HepG2 (cell line): ENCODE results near the gene MYADML2. TPM values are rescaled to one million over a fixed set of nuclear protein-coding genes. Genes with fewer than 3 reads are reported as not detected.

Source experiments
- GZF1 ChIP-seq: sonication (generic); formaldehyde crosslinking; IDR thresholded peaks from 2 replicates; pipeline ENCODE4 v1.5.1; 2020; ENCODE audit warnings: mild to moderate bottlenecking, missing genetic modification reagents
- NFIC ChIP-seq: IDR thresholded peaks from 2 replicates; pipeline ENCODE4 v1.6.1; 2012; ENCODE audit warnings: mild to moderate bottlenecking, low read length, inconsistent platforms
- REL ChIP-seq: sonication (generic); formaldehyde crosslinking; conservative IDR thresholded peaks from 2 replicates; pipeline ENCODE4 v1.8.0; 2022; ENCODE audit warnings: mild to moderate bottlenecking, missing genetic modification reagents, moderate library complexity
- RFXAP ChIP-seq: sonication (generic); formaldehyde crosslinking; IDR thresholded peaks from 2 replicates; pipeline ENCODE4 v1.4.0; 2020; ENCODE audit warnings: missing genetic modification reagents, borderline replicate concordance
- SMARCE1 ChIP-seq: fragments of 450-650 bp; IDR thresholded peaks from 2 replicates; pipeline ENCODE4 v1.6.1; 2017; ENCODE audit warnings: borderline replicate concordance
- ZC3H13 ChIP-seq: sonication (generic); formaldehyde crosslinking; IDR thresholded peaks from 2 replicates; pipeline ENCODE4 v1.8.1; 2023; ENCODE audit warnings: mild to moderate bottlenecking, missing genetic modification reagents, moderate library complexity
- ZC3H4 ChIP-seq: sonication (generic); formaldehyde crosslinking; IDR thresholded peaks from 2 replicates; pipeline ENCODE4 v1.4.0; 2020; ENCODE audit warnings: missing genetic modification reagents, borderline replicate concordance
- ZFP1 ChIP-seq: IDR thresholded peaks from 2 replicates; pipeline ENCODE4 v1.6.1; 2016
- ZFP82 ChIP-seq: sonication (generic); formaldehyde crosslinking; IDR thresholded peaks from 2 replicates; pipeline ENCODE4 v1.5.1; 2020; ENCODE audit warnings: mild to moderate bottlenecking, missing genetic modification reagents, borderline replicate concordance
- ZNF331 ChIP-seq: sonication (generic); formaldehyde crosslinking; IDR thresholded peaks from 2 replicates; pipeline ENCODE4 v1.4.0; 2020; ENCODE audit warnings: missing genetic modification reagents
- ZNF337 ChIP-seq: sonication (generic); formaldehyde crosslinking; IDR thresholded peaks from 2 replicates; pipeline ENCODE4 v1.5.1; 2020; ENCODE audit warnings: missing genetic modification reagents, low read depth, mild to moderate bottlenecking, borderline replicate concordance
- ZNF441 ChIP-seq: sonication (generic); formaldehyde crosslinking; IDR thresholded peaks from 2 replicates; pipeline ENCODE4 v1.7.0; 2021; ENCODE audit warnings: missing genetic modification reagents, borderline replicate concordance
- ZNF501 ChIP-seq: sonication (generic); formaldehyde crosslinking; IDR thresholded peaks from 2 replicates; pipeline ENCODE4 v1.5.1; 2020; ENCODE audit warnings: mild to moderate bottlenecking, moderate library complexity, missing genetic modification reagents
- ZNF543 ChIP-seq: sonication (generic); formaldehyde crosslinking; IDR thresholded peaks from 2 replicates; pipeline ENCODE4 v1.4.0; 2020; ENCODE audit warnings: mild to moderate bottlenecking, missing genetic modification reagents
- ZNF652 ChIP-seq: IDR thresholded peaks from 2 replicates; pipeline ENCODE4 v1.6.1; 2016; ENCODE audit warnings: low read depth, borderline replicate concordance
- ZNF660 ChIP-seq: sonication (generic); formaldehyde crosslinking; IDR thresholded peaks from 2 replicates; pipeline ENCODE4 v1.5.1; 2020; ENCODE audit warnings: mild to moderate bottlenecking, low read depth, missing genetic modification reagents, borderline replicate concordance
- polyA plus RNA-seq, 8 experiments: library from polyadenylated mRNA; depleted of rRNA in 3 of 8; stranded (reverse) in 7 of 8; unstranded in 1 of 8; fragments of >200 nt; fragmentation: Illumina TruSeq in 4 of 8; extraction: Trizol in 4 of 8; gene quantifications; 2 replicates each; pipeline versions ENCODE4 v1.2.1 to v1.2.3, GENCODE V29; 2011 to 2016; ENCODE audit warnings: low read depth in 4 of 8, missing spikeins in 1 of 8, mixed read lengths in 1 of 8; ENCODE audit not compliant: insufficient read depth in 1 of 8
- total RNA-seq, 5 experiments: library from RNA; depleted of rRNA; stranded (reverse); fragments of >200 nt; fragmentation: Illumina TruSeq; extraction: Trizol; gene quantifications; 2 replicates each; pipeline ENCODE4 v1.2.3, GENCODE V29; 2016; ENCODE audit warnings: low read depth in 1 of 5
- TF ChIP-seq, protein P1 (sequence below): sonication (generic); formaldehyde crosslinking; IDR thresholded peaks from 2 replicates; pipeline ENCODE4 v1.8.0; 2022; ENCODE audit warnings: missing genetic modification reagents, mild to moderate bottlenecking, borderline replicate concordance
- TF ChIP-seq, protein P2 (sequence below): sonication (generic); formaldehyde crosslinking; IDR thresholded peaks from 2 replicates; pipeline ENCODE4 v1.4.0; 2020; ENCODE audit warnings: missing genetic modification reagents, borderline replicate concordance
- TF ChIP-seq, protein P3 (sequence below): sonication (generic); formaldehyde crosslinking; IDR thresholded peaks from 2 replicates; pipeline ENCODE4 v1.4.0; 2020; ENCODE audit warnings: missing genetic modification reagents
- TF ChIP-seq, protein P4 (sequence below): sonication (generic); formaldehyde crosslinking; IDR thresholded peaks from 2 replicates; pipeline ENCODE4 v1.8.1; 2023; ENCODE audit warnings: mild to moderate bottlenecking, moderate library complexity, missing genetic modification reagents
- TF ChIP-seq, protein P5 (sequence below): IDR thresholded peaks from 2 replicates; pipeline ENCODE4 v1.6.1; 2016; ENCODE audit warnings: low read depth

Gene MYADML2
- total and polyA plus RNA-seq, 2 of the 13 experiments (the other 11 are each of a cell fraction or from before 2014, with no cell fraction given): not detected

DNA sequence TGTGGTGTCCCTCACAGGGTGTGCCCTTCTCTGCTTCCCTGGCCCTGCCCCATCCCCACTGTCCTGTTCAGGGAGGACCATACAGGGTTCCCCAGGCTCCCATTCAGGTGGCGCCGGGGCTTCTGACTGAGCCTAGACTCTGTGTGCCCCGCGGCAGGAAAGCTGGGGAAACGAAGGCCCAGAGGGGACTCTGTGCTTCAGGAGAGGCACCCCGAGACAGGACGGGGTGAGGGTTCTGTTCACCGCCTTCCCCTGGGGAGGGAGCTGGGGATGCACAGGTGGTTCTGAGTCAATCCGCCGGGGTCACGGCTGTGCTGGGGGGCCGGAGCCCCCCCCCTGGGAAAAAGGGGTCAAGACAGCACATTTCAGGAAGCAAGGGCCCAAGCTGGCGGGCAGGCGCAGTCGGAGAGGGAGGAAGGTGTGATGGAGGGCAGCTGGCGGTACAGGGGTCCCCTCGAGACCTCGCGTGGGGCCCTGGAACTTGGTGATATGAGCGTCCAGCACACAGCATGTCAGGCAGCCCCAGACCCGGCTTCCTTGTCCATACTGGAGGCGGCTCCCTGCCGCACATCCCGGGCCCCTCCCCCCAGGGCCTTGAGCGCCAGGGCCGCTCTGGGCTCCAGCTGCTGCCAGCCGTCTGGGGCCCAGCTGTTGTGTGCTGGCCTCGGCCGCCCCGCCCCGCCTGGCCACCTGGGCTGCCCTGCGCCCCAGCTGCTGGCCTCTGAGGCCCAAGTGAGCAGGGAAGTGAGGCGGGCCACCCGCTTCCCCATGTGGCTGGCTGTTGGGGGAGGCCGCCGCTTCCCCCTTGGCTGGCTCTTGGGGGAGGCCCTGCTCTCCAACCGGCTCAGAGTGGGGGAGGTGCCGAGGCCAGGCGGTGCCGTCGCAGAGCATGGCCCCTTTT, 19.6 kb upstream of the MYADML2 start (continued):
- peak; percentile 97 for TF ChIP-seq ZNF331 (CRISPR knock-in tag)
- TF ChIP-seq, protein P1, sequence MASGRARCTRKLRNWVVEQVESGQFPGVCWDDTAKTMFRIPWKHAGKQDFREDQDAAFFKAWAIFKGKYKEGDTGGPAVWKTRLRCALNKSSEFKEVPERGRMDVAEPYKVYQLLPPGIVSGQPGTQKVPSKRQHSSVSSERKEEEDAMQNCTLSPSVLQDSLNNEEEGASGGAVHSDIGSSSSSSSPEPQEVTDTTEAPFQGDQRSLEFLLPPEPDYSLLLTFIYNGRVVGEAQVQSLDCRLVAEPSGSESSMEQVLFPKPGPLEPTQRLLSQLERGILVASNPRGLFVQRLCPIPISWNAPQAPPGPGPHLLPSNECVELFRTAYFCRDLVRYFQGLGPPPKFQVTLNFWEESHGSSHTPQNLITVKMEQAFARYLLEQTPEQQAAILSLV: peak; percentile 89; the same call in 1 of the 2 replicates
- TF ChIP-seq, protein P2, sequence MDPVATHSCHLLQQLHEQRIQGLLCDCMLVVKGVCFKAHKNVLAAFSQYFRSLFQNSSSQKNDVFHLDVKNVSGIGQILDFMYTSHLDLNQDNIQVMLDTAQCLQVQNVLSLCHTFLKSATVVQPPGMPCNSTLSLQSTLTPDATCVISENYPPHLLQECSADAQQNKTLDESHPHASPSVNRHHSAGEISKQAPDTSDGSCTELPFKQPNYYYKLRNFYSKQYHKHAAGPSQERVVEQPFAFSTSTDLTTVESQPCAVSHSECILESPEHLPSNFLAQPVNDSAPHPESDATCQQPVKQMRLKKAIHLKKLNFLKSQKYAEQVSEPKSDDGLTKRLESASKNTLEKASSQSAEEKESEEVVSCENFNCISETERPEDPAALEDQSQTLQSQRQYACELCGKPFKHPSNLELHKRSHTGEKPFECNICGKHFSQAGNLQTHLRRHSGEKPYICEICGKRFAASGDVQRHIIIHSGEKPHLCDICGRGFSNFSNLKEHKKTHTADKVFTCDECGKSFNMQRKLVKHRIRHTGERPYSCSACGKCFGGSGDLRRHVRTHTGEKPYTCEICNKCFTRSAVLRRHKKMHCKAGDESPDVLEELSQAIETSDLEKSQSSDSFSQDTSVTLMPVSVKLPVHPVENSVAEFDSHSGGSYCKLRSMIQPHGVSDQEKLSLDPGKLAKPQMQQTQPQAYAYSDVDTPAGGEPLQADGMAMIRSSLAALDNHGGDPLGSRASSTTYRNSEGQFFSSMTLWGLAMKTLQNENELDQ (CRISPR knock-in tag): no peak
- peak; percentile 76; the same call in 1 of the 2 replicates for TF ChIP-seq ZFP1
- TF ChIP-seq, protein P3, sequence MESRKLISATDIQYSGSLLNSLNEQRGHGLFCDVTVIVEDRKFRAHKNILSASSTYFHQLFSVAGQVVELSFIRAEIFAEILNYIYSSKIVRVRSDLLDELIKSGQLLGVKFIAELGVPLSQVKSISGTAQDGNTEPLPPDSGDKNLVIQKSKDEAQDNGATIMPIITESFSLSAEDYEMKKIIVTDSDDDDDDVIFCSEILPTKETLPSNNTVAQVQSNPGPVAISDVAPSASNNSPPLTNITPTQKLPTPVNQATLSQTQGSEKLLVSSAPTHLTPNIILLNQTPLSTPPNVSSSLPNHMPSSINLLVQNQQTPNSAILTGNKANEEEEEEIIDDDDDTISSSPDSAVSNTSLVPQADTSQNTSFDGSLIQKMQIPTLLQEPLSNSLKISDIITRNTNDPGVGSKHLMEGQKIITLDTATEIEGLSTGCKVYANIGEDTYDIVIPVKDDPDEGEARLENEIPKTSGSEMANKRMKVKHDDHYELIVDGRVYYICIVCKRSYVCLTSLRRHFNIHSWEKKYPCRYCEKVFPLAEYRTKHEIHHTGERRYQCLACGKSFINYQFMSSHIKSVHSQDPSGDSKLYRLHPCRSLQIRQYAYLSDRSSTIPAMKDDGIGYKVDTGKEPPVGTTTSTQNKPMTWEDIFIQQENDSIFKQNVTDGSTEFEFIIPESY (CRISPR knock-in tag): peak; percentile 89
- TF ChIP-seq ZNF660: peak; percentile 75; the same call in 1 of the 2 replicates
- peak; percentile 82; the same call in 1 of the 2 replicates for TF ChIP-seq RFXAP (CRISPR knock-in tag)
- TF ChIP-seq, protein P4, sequence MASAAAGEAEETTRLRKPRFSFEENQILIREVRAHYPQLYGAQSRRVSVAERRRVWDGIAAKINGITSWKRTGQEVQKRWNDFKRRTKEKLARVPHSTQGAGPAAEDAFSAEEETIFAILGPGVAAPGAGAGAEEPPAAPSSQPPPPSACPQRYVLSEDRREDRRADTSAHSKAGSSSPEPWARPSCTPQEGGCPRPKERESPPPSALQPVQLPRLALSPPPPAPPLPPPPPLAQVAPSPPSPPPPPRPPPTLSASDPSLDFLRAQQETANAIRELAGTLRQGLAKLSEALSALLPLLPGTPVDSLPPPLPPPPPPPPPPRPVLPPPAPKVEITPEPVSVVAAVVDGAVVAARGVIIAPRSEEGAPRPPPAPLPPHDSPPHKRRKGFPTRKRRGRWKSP: peak; percentile 81; the same call in 1 of the 2 replicates
- no peak for TF ChIP-seq ZNF652 (CRISPR knock-in tag)
- 0 out of 2 replicates have a peak, but pooled peaks have one; percentile 58 for TF ChIP-seq REL
- no peak for TF ChIP-seq ZNF337
- no peak; the same call in 1 of the 2 replicates for TF ChIP-seq ZNF441 (CRISPR knock-in tag)
- TF ChIP-seq ZNF501 (CRISPR knock-in tag): peak; percentile 45; the same call in 1 of the 2 replicates
- TF ChIP-seq SMARCE1: no peak
- TF ChIP-seq, protein P5, sequence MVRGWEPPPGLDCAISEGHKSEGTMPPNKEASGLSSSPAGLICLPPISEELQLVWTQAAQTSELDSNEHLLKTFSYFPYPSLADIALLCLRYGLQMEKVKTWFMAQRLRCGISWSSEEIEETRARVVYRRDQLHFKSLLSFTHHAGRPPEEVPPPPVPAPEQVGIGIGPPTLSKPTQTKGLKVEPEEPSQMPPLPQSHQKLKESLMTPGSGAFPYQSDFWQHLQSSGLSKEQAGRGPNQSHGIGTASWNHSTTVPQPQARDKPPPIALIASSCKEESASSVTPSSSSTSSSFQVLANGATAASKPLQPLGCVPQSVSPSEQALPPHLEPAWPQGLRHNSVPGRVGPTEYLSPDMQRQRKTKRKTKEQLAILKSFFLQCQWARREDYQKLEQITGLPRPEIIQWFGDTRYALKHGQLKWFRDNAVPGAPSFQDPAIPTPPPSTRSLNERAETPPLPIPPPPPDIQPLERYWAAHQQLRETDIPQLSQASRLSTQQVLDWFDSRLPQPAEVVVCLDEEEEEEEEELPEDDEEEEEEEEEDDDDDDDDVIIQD: no peak
- peak; percentile 91; the same call in 1 of the 2 replicates for TF ChIP-seq GZF1
- peak; percentile 94 for TF ChIP-seq ZC3H13 (CRISPR knock-in tag)
- no peak for TF ChIP-seq ZFP82 (CRISPR knock-in tag)
- TF ChIP-seq ZC3H4 (CRISPR knock-in tag): peak; percentile 81; the same call in 1 of the 2 replicates
- TF ChIP-seq ZNF543 (CRISPR knock-in tag): peak; percentile 92; the same call in 1 of the 2 replicates
- no peak for TF ChIP-seq NFIC
